Measurements from ENCODE around the gene KLHDC1. TPM values are rescaled to one million over a fixed set of nuclear protein-coding genes. Genes with fewer than 3 reads are reported as not detected.
"Not testable (repeated sequence)": the region's sequence is repeated elsewhere in the genome, so short reads cannot be mapped to it uniquely, and the experiment has no call there.

Gene KLHDC1
- total and polyA plus RNA-seq, 2 donors (not counting 1 experiment from before 2014, with no cell fraction given), result 3.0 to 11.7 TPM

DNA sequence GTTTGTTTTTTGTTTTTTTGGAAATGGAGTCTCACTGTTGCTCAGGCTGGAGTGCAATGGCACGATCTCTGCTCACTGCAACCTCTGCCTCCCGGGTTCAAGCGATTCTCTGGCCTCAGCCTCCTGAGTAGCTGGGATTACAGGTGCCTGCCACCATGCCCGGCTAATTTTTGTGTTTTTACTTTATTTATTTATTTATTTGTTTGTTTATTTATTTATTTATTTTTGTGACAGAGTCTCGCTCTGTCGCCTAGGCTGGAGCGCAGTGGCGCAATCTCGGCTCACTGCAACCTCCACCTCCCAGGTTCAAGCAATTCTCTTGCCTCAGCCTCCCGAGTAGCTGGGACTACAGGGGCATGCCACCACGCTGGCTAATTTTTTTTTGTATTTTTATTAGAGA, 18.1 kb downstream of the KLHDC1 start:
- H2AFZ ChIP-seq (ENCODE audit: insufficient read depth, low read depth, low read length, poor library complexity, severe bottlenecking); H3K4me3 Mint-ChIP-seq; H3K4me1 ChIP-seq (ENCODE audit: control insufficient read depth in 2 of 2, insufficient read depth in 2 of 2, low read length in 2 of 2); ATAC-seq (ENCODE audit: low read depth); H3K27me3 ChIP-seq (replicated peaks in 1 of 4; ENCODE audit: control extremely low read depth in 1 of 4, control insufficient read depth in 3 of 4, insufficient read depth in 4 of 4, low read length in 3 of 4); DNase-seq; H3K27ac Mint-ChIP-seq; H3K79me2 ChIP-seq (ENCODE audit: control insufficient read depth, insufficient read depth, low read length); CTCF ChIA-PET; H3K9me3 Mint-ChIP-seq (ENCODE audit: insufficient read depth); H3K9ac ChIP-seq (ENCODE audit: low read length); H3K4me2 ChIP-seq (replicated peaks; ENCODE audit: low read depth, low read length, poor library complexity, severe bottlenecking); H3K4me1 Mint-ChIP-seq; H3K27ac ChIP-seq (ENCODE audit: low read length in 2 of 2); intact Hi-C loops (cut with micrococcal nuclease); H3K4me3 ChIP-seq (ENCODE audit: control extremely low read depth in 1 of 5, extremely low read depth in 1 of 5, insufficient read depth in 1 of 5, low read depth in 2 of 5, low read length in 4 of 5); H3K27me3 Mint-ChIP-seq; H3K36me3 ChIP-seq (replicated peaks in 1 of 2; ENCODE audit: control extremely low read depth in 1 of 2, control insufficient read depth in 1 of 2, extremely low read depth in 1 of 2, insufficient read depth in 2 of 2, low read length in 1 of 2); H4K20me1 ChIP-seq (ENCODE audit: control insufficient read depth, insufficient read depth, low read length, poor library complexity, severe bottlenecking); H3K9me3 ChIP-seq (ENCODE audit: control extremely low read depth in 1 of 3, control insufficient read depth in 2 of 3, insufficient read depth in 1 of 3, low read length in 2 of 3): not testable (repeated sequence)
- no CpG with 5 or more reads among the region's 11 CpGs for WGBS (ENCODE audit: insufficient coverage)
- POLR2A ChIA-PET, result interaction anchor here (0.9 kb wide), 1 partner anchor 19 kb away, joined by 13 read pairs; no protein-coding TSS in a partner anchor

DNA sequence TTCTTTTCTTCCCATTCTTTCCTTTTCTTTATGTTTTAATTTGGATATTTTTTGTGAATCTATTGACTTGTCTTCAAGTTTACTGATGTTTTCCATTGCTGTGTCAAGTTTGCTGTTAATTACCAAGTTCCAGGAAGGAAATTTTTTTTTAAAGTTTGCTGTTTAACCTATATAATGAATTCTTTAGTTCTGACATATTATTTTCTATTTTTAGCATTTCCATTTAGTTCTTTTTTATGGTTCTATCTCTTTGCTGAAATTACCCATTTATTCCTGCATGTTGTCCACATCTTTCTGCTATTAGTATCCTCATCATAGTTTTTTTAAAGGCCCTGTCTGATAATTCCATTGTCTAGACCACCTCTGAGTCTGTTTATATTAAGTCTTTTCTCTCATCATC, 27.8 kb downstream of the KLHDC1 start:
- no peaks in the 10 kb centered on the region for H3K79me2 ChIP-seq (ENCODE audit: control insufficient read depth, insufficient read depth, low read length)
- Mint-ChIP-seq H3K4me1 (no peaks in the 10 kb centered on the region), H3K27me3 (no peaks in the 10 kb centered on the region), H3K27ac (no peak overlapping the region), H3K9me3 (ENCODE audit: insufficient read depth) (no peaks in the 10 kb centered on the region), H3K4me3 (no peak overlapping the region)
- ChIA-PET POLR2A (no interaction called here), CTCF (no interaction called here)
- H3K9ac ChIP-seq (ENCODE audit: low read length), result no peak overlapping the region
- H3K9me3 ChIP-seq (ENCODE audit: control extremely low read depth in 1 of 3, control insufficient read depth in 2 of 3, insufficient read depth in 1 of 3, low read length in 2 of 3), result peaks cover 0 to 4% (median 3%) of the 10 kb centered on the region in 3 donors
- no peak overlapping the region for H2AFZ ChIP-seq (ENCODE audit: insufficient read depth, low read depth, low read length, poor library complexity, severe bottlenecking)
- no peak overlapping the region for H3K4me3 ChIP-seq (ENCODE audit: control extremely low read depth in 1 of 5, extremely low read depth in 1 of 5, insufficient read depth in 1 of 5, low read depth in 2 of 5, low read length in 4 of 5)
- no peaks in the 10 kb centered on the region for H3K4me1 ChIP-seq (ENCODE audit: control insufficient read depth in 2 of 2, insufficient read depth in 2 of 2, low read length in 2 of 2)
- no peak overlapping the region for H3K4me2 ChIP-seq (replicated peaks; ENCODE audit: low read depth, low read length, poor library complexity, severe bottlenecking)
- peaks cover 0 to 3% of the 10 kb centered on the region in 2 experiments for H3K36me3 ChIP-seq (replicated peaks in 1 of 2; ENCODE audit: control extremely low read depth in 1 of 2, control insufficient read depth in 1 of 2, extremely low read depth in 1 of 2, insufficient read depth in 2 of 2, low read length in 1 of 2)
- no peaks in the 10 kb centered on the region for H4K20me1 ChIP-seq (ENCODE audit: control insufficient read depth, insufficient read depth, low read length, poor library complexity, severe bottlenecking)
- intact Hi-C loops (cut with micrococcal nuclease), result no loop called here
- no peak overlapping the region for H3K27ac ChIP-seq (ENCODE audit: low read length in 2 of 2)
- ATAC-seq (ENCODE audit: low read depth), result no peak
- H3K27me3 ChIP-seq (replicated peaks in 1 of 4; ENCODE audit: control extremely low read depth in 1 of 4, control insufficient read depth in 3 of 4, insufficient read depth in 4 of 4, low read length in 3 of 4), result no peaks in the 10 kb centered on the region
- TF ChIP-seq EZH2 (IDR thresholded peaks at IDR 0.05; ENCODE audit: borderline replicate concordance, insufficient read depth, low read depth, low read length, poor library complexity, severe bottlenecking) (no peak), CTCF (IDR thresholded peaks at IDR 0.05) (no peak)
- DNase-seq, result no peak

- H3K4me2 ChIP-seq (replicated peaks; ENCODE audit: low read depth, low read length, poor library complexity, severe bottlenecking); intact Hi-C loops (cut with micrococcal nuclease); H3K4me3 Mint-ChIP-seq; H3K9me3 Mint-ChIP-seq (ENCODE audit: insufficient read depth); H3K27me3 Mint-ChIP-seq; H3K4me1 Mint-ChIP-seq; POLR2A ChIA-PET; ATAC-seq (ENCODE audit: low read depth); H3K9ac ChIP-seq (ENCODE audit: low read length); DNase-seq; CTCF ChIA-PET; H2AFZ ChIP-seq (ENCODE audit: insufficient read depth, low read depth, low read length, poor library complexity, severe bottlenecking); H3K4me3 ChIP-seq (ENCODE audit: control extremely low read depth in 1 of 5, extremely low read depth in 1 of 5, insufficient read depth in 1 of 5, low read depth in 2 of 5, low read length in 4 of 5); H4K20me1 ChIP-seq (ENCODE audit: control insufficient read depth, insufficient read depth, low read length, poor library complexity, severe bottlenecking); H3K4me1 ChIP-seq (ENCODE audit: control insufficient read depth in 2 of 2, insufficient read depth in 2 of 2, low read length in 2 of 2); H3K9me3 ChIP-seq (ENCODE audit: control extremely low read depth in 1 of 3, control insufficient read depth in 2 of 3, insufficient read depth in 1 of 3, low read length in 2 of 3); H3K27me3 ChIP-seq (replicated peaks in 1 of 4; ENCODE audit: control extremely low read depth in 1 of 4, control insufficient read depth in 3 of 4, insufficient read depth in 4 of 4, low read length in 3 of 4); H3K27ac ChIP-seq (ENCODE audit: low read length in 2 of 2); H3K27ac Mint-ChIP-seq; H3K79me2 ChIP-seq (ENCODE audit: control insufficient read depth, insufficient read depth, low read length): not testable (repeated sequence)
- WGBS (ENCODE audit: insufficient coverage), result no CpG with 5 or more reads among the region's 9 CpGs
- peaks cover 0 to 10% of the 10 kb centered on the region in 2 experiments for H3K36me3 ChIP-seq (replicated peaks in 1 of 2; ENCODE audit: control extremely low read depth in 1 of 2, control insufficient read depth in 1 of 2, extremely low read depth in 1 of 2, insufficient read depth in 2 of 2, low read length in 1 of 2)
Measured at GRCh38 chr14:49721733-49722435, 29.0 kb downstream of the KLHDC1 start.
